AG10803 (cell line): ENCODE measurements around the gene TMCC1.
A peak's percentile ranks its signal among the peaks of the same experiment; 100 is the strongest.
"Not testable (repeated sequence)": the region's sequence is repeated elsewhere in the genome, so short reads cannot be mapped to it uniquely, and the experiment has no call there.

Source experiments
- DNase-seq: peaks from one replicate; pipeline ENCODE4 v3.0.0; 2010; ENCODE audit warnings: low read depth
- H3K4me3 ChIP-seq: 2 replicates; pipeline ENCODE4 v1.5.1; 2011; ENCODE audit warnings: mild to moderate bottlenecking, low read length, control low read depth
- CTCF ChIP-seq: conservative IDR thresholded peaks from 2 replicates; pipeline ENCODE4 v1.5.1; 2011; ENCODE audit warnings: mild to moderate bottlenecking, low read length, control low read depth, inconsistent platforms

Gene TMCC1

GRCh38 chr3:129917423-129918007 is 24.0 kb upstream of the TMCC1 start:
- no peak for TF ChIP-seq CTCF
- no peak overlapping the region for H3K4me3 ChIP-seq
- DNase-seq = no peak

GRCh38 chr3:129913618-129914017 is 20.1 kb upstream of the TMCC1 start:
- DNase-seq = no peak
- no peak overlapping the region for H3K4me3 ChIP-seq
- TF ChIP-seq CTCF = no peak

- TF ChIP-seq CTCF = no peak
- no peak overlapping the region for H3K4me3 ChIP-seq
- no peak for DNase-seq
Observed at GRCh38 chr3:129911261-129911861, 17.9 kb upstream of the TMCC1 start.

- not testable (repeated sequence) for DNase-seq, H3K4me3 ChIP-seq
Observed at GRCh38 chr3:129909235-129909634, 15.7 kb upstream of the TMCC1 start.

- no peak for DNase-seq
- TF ChIP-seq CTCF = no peak
Observed at GRCh38 chr3:129908417-129908816, 14.9 kb upstream of the TMCC1 start.

GRCh38 chr3:129901272-129901671 is 7.8 kb upstream of the TMCC1 start:
- DNase-seq, H3K4me3 ChIP-seq: not testable (repeated sequence)

More at GRCh38 chr3:129908417-129908816, 14.9 kb upstream of the TMCC1 start:
- no peak overlapping the region for H3K4me3 ChIP-seq

GRCh38 chr3:129897026-129897425 is 3.5 kb upstream of the TMCC1 start:
- no peak overlapping the region for H3K4me3 ChIP-seq
- DNase-seq = no peak
- no peak for TF ChIP-seq CTCF

GRCh38 chr3:129892857-129893580 is 492 bp downstream of the TMCC1 start:
- no peak for TF ChIP-seq CTCF
- DNase-seq = peak; percentile 9
- peak overlapping the region; percentile 86 for H3K4me3 ChIP-seq
